HL-60 (cell line): Measurements from ENCODE around the gene CLDN19.
"Not testable (repeated sequence)": the region's sequence is repeated elsewhere in the genome, so short reads cannot be mapped to it uniquely, and the experiment has no call there.

Experiments
- POLR2AphosphoS5 ChIP-seq: IDR thresholded peaks from 2 replicates; pipeline ENCODE4 v1.6.1; 2012; ENCODE audit warnings: low read depth
- TF ChIP-seq, protein P1 (sequence below): IDR thresholded peaks from one replicate; pipeline ENCODE4 v1.5.1; 2011; ENCODE audit warnings: low read length, control low read depth, inconsistent platforms; ENCODE audit not compliant: insufficient read depth
- TF ChIP-seq, protein P2 (sequence below): IDR thresholded peaks from 2 replicates; pipeline ENCODE4 v1.6.1; 2012; ENCODE audit warnings: low read depth; ENCODE audit not compliant: insufficient replicate concordance

DNA sequence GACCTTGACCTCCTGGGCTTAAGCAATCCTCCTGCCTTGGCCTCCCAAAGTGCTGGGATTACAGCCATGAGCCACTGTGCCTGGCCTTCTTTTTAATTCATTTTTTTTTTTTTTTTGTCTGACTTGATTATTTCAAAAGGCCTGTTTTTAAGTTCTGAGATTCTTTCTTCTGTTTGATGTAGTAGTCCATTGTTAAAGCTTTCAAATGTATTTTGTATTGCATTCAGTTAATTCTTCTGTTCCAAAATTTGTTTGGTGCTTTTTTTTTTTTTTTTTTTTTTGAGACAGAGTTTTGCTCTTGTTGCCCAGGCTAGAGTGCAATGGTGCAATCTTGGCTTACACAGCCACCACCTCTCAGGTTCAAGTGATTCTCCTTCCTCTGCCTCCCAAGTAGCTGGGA lies 25.6 kb downstream of the CLDN19 start:
- not testable (repeated sequence) for TF ChIP-seq POLR2AphosphoS5
- TF ChIP-seq, protein P1, sequence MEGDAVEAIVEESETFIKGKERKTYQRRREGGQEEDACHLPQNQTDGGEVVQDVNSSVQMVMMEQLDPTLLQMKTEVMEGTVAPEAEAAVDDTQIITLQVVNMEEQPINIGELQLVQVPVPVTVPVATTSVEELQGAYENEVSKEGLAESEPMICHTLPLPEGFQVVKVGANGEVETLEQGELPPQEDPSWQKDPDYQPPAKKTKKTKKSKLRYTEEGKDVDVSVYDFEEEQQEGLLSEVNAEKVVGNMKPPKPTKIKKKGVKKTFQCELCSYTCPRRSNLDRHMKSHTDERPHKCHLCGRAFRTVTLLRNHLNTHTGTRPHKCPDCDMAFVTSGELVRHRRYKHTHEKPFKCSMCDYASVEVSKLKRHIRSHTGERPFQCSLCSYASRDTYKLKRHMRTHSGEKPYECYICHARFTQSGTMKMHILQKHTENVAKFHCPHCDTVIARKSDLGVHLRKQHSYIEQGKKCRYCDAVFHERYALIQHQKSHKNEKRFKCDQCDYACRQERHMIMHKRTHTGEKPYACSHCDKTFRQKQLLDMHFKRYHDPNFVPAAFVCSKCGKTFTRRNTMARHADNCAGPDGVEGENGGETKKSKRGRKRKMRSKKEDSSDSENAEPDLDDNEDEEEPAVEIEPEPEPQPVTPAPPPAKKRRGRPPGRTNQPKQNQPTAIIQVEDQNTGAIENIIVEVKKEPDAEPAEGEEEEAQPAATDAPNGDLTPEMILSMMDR, result not testable (repeated sequence)
- TF ChIP-seq, protein P2, sequence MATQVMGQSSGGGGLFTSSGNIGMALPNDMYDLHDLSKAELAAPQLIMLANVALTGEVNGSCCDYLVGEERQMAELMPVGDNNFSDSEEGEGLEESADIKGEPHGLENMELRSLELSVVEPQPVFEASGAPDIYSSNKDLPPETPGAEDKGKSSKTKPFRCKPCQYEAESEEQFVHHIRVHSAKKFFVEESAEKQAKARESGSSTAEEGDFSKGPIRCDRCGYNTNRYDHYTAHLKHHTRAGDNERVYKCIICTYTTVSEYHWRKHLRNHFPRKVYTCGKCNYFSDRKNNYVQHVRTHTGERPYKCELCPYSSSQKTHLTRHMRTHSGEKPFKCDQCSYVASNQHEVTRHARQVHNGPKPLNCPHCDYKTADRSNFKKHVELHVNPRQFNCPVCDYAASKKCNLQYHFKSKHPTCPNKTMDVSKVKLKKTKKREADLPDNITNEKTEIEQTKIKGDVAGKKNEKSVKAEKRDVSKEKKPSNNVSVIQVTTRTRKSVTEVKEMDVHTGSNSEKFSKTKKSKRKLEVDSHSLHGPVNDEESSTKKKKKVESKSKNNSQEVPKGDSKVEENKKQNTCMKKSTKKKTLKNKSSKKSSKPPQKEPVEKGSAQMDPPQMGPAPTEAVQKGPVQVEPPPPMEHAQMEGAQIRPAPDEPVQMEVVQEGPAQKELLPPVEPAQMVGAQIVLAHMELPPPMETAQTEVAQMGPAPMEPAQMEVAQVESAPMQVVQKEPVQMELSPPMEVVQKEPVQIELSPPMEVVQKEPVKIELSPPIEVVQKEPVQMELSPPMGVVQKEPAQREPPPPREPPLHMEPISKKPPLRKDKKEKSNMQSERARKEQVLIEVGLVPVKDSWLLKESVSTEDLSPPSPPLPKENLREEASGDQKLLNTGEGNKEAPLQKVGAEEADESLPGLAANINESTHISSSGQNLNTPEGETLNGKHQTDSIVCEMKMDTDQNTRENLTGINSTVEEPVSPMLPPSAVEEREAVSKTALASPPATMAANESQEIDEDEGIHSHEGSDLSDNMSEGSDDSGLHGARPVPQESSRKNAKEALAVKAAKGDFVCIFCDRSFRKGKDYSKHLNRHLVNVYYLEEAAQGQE, result not testable (repeated sequence)
